SIG-M5 treated with dmso at 0.1 percent for 504 hours (cell line): ENCODE measurements around the gene NHERF2.
"Not testable (repeated sequence)": the region's sequence is repeated elsewhere in the genome, so short reads cannot be mapped to it uniquely, and the experiment has no call there.

Source experiments
- DNase-seq: peaks from one replicate; lab custom pipeline; 2025; ENCODE audit not compliant: unreplicated experiment; lab: John Stamatoyannopoulos, UW

The NHERF2 gene

GRCh38 chr16:2004795-2005517 is 21.7 kb upstream of the NHERF2 start:
- no peak for DNase-seq

GRCh38 chr16:2005646-2006045 is 21.1 kb upstream of the NHERF2 start:
- no peak for DNase-seq

- no peak for DNase-seq
Observed at GRCh38 chr16:2006317-2006716, 20.4 kb upstream of the NHERF2 start.

- DNase-seq: no peak
Observed at GRCh38 chr16:2007081-2007836, 19.4 kb upstream of the NHERF2 start.

- peak; percentile 83 for DNase-seq
Observed at GRCh38 chr16:2008009-2008526, 18.6 kb upstream of the NHERF2 start.

GRCh38 chr16:2008631-2009163 is 18.0 kb upstream of the NHERF2 start:
- DNase-seq: peak; percentile 66

- no peak for DNase-seq
Observed at GRCh38 chr16:2009164-2009711, 17.5 kb upstream of the NHERF2 start.

GRCh38 chr16:2009791-2010510 is 16.8 kb upstream of the NHERF2 start, which contains the start of gene ZNF598:
ZNF598 (minus strand) TSS chr16:2009821.
- peak; percentile 63 for DNase-seq

GRCh38 chr16:2011726-2012125 is 15.0 kb upstream of the NHERF2 start:
- not testable (repeated sequence) for DNase-seq

- DNase-seq: no peak
Observed at GRCh38 chr16:2013527-2013926, 13.2 kb upstream of the NHERF2 start.

GRCh38 chr16:2015117-2015946 is 11.4 kb upstream of the NHERF2 start:
- peak; percentile 93 for DNase-seq

GRCh38 chr16:2015947-2016208 is 10.8 kb upstream of the NHERF2 start:
- DNase-seq: no peak

- peak; percentile 49 for DNase-seq
Observed at GRCh38 chr16:2016407-2016922, 10.2 kb upstream of the NHERF2 start.

GRCh38 chr16:2019518-2019920 is 7.2 kb upstream of the NHERF2 start, which contains the start of gene NPW:
NPW (plus strand) TSS chr16:2019785.
- peak; percentile 21 for DNase-seq

- DNase-seq: no peak
Observed at GRCh38 chr16:2019921-2020831, 6.5 kb upstream of the NHERF2 start.

GRCh38 chr16:2022723-2023091 is 4.0 kb upstream of the NHERF2 start:
- no peak for DNase-seq

GRCh38 chr16:2023092-2024031 is 3.3 kb upstream of the NHERF2 start:
- DNase-seq: peak; percentile 72

- no peak for DNase-seq
Observed at GRCh38 chr16:2024032-2024420, 2.7 kb upstream of the NHERF2 start.
